Activated CD8-positive, alpha-beta T cell treated with anti-CD3 and anti-CD28 coated beads, Interleukin-2, amount 10 ng/mL, durations not matched to agents 7 days and 5 days (primary cell): ENCODE results near the gene OVOL1. TPM values are rescaled to one million over a fixed set of nuclear protein-coding genes. Genes with fewer than 3 reads are reported as not detected.

Experiments used
- ATAC-seq: fragments of 150-1000 bp; cut with Tn5 transposase; one replicate; pipeline ENCODE4 v1.10.0; 2021; ENCODE audit warnings: moderate library complexity
- CTCF ChIA-PET: fragments of 350-600 bp; sonication (Branson Sonifier 250); formaldehyde crosslinking; loops from one replicate; lab custom pipeline; 2021; ENCODE audit warnings: antibody characterized with exemption; lab: Charles Lee
- POLR2A ChIA-PET: fragments of 350-600 bp; sonication (Branson Sonifier 250); formaldehyde crosslinking; loops from one replicate; lab custom pipeline; 2021; ENCODE audit warnings: antibody characterized with exemption; lab: Charles Lee
- DNase-seq: peaks from one replicate; pipeline ENCODE4 v3.0.0-alpha.2; 2020
- H3K27ac Mint-ChIP-seq: one replicate; pipeline ENCODE4 v1.8.0; 2021; ENCODE audit warnings: mild to moderate bottlenecking, mixed read lengths
- H3K27me3 Mint-ChIP-seq: one replicate; pipeline ENCODE4 v1.8.0; 2021; ENCODE audit warnings: low read depth, mixed read lengths
- H3K36me3 Mint-ChIP-seq: one replicate; pipeline ENCODE4 v1.8.0; 2021; ENCODE audit warnings: low read depth, mixed read lengths
- H3K4me1 Mint-ChIP-seq: one replicate; pipeline ENCODE4 v1.8.0; 2021; ENCODE audit warnings: low read depth, mixed read lengths
- H3K4me3 Mint-ChIP-seq: one replicate; pipeline ENCODE4 v1.8.0; 2021; ENCODE audit warnings: mild to moderate bottlenecking, mixed read lengths
- H3K9me3 Mint-ChIP-seq: one replicate; pipeline ENCODE4 v1.8.0; 2022; ENCODE audit warnings: mixed read lengths; ENCODE audit not compliant: insufficient read depth
- total RNA-seq, 2 experiments: library from RNA; stranded (reverse); gene quantifications; one replicate each; pipeline ENCODE4 v1.2.3, GENCODE V29; 2021

Gene OVOL1
- total RNA-seq, 2 experiments from 2014 or later = 0.08 TPM; not detected in 1

DNA sequence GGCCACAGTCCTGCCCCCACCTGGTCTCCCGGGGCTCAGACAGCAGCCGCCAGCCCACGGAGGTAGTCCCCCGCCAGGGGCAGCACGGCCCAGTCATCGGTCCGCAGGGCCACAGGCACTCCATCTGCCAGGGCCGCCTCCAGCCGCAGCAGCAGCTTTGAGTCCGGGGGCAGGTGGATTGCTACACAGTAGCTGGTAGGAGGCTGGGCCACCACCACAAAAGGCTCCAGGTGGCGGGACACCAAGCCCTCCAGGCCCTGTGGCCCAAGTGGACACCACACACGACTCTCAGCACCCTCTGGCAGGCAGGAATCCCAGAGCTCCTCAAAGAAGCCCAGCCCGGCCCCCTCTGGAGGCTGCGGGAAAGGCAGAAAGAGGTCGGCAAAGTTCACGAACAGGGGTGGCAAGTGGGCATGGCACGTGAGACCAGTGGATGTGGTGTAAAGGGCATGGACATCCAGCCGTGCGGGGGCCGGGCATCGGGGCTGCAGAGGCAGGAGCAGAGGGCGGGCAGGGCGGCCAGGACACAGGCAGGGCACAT lies 9.0 kb upstream of the OVOL1 start:
- DNase-seq = peak; percentile 20

GRCh38 chr11:65778431-65778900 lies 8.4 kb upstream of the OVOL1 start:
- DNase-seq (no peak), ATAC-seq (no peak)
- H3K9me3 Mint-ChIP-seq = no peaks in the 10 kb centered on the region
- ChIA-PET CTCF (interaction anchor here (1.4 to 10.0 kb wide), 14 partner anchors 8 to 114 kb away, joined by 3 to 210 read pairs (median 24); partner anchors contain the start of genes CCDC85B, FIBP, KAT5 and MUS81), POLR2A (interaction anchor here (1.1 to 1.9 kb wide), 2 partner anchors 67 to 107 kb away, joined by 3 to 7 read pairs; no protein-coding TSS in a partner anchor)
- H3K4me1 Mint-ChIP-seq = peaks cover 15% of the 10 kb centered on the region
- no peak overlapping the region for H3K4me3 Mint-ChIP-seq
- peaks cover 16% of the 10 kb centered on the region for H3K36me3 Mint-ChIP-seq
- H3K27ac Mint-ChIP-seq = no peak overlapping the region
- H3K27me3 Mint-ChIP-seq = no peaks in the 10 kb centered on the region

More for the DNA sequence above, 9.0 kb upstream of the OVOL1 start:
- Mint-ChIP-seq H3K27ac (no peak overlapping the region), H3K9me3 (no peaks in the 10 kb centered on the region), H3K36me3 (peaks cover 16% of the 10 kb centered on the region), H3K27me3 (no peaks in the 10 kb centered on the region), H3K4me1 (peaks cover 15% of the 10 kb centered on the region), H3K4me3 (peak overlapping the region; percentile 22)
- CTCF ChIA-PET = interaction anchor here (2.9 to 10.0 kb wide), 5 partner anchors 12 to 107 kb away, joined by 19 to 210 read pairs (median 25); no protein-coding TSS in a partner anchor
- POLR2A ChIA-PET = interaction anchor here (1.1 kb wide), 1 partner anchor 66 kb away, joined by 3 read pairs; no protein-coding TSS in a partner anchor
- ATAC-seq = no peak

DNA sequence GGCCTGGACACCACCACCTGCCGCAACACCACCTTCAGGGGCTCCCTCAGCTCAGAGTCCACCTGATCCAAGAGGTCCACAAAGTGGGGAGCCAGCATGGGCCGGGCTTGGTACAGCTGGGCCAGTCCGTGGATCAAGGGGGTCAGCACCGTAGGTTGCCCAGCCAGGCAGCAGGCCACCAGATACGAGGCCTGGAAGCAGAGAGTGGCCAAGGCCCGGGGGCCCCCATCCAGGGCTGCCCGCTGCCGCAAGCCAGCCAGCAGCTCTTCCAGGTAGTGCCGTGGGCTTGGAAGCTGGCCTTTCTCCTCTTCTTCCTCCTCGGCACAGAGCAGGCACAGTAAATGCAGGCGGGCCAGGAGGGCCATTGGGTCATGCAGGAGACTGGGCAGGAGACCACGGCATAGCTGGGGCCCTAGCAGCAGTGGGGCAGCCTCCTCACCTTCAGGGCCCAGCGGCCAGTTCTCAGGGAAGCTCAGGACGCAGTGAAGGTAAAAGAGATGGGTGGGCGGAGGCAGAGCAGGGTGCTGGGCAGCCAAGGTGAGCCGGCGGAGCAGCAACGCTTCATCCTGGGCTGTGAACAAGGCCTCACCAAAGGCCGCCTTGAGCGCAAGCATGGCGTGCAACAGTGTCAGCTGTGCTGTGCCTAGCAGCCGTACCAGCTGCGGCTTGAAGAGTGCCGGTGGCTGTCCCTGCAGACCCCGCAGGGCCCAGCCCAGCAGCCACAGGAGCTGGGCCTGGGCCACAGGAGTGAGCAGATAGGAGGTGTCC lies 7.8 kb upstream of the OVOL1 start:
- ATAC-seq = no peak
- DNase-seq = peak; percentile 16
- POLR2A ChIA-PET = interaction anchor here (0.9 to 2.9 kb wide), 10 partner anchors 12 to 111 kb away, joined by 3 to 17 read pairs (median 6); partner anchors contain the start of genes KAT5 and MUS81
- Mint-ChIP-seq H3K27me3 (peaks cover 3% of the 10 kb centered on the region), H3K4me3 (peak overlapping the region; percentile 87), H3K27ac (no peak overlapping the region), H3K9me3 (no peaks in the 10 kb centered on the region), H3K36me3 (peaks cover 16% of the 10 kb centered on the region), H3K4me1 (peaks cover 13% of the 10 kb centered on the region)
- CTCF ChIA-PET = interaction anchor here (0.6 to 10.0 kb wide), 51 partner anchors 8 to 667 kb away, joined by 3 to 210 read pairs (median 6); partner anchors contain the start of genes CCDC85B, FIBP, GAL3ST3 and KAT5

GRCh38 chr11:65779669-65779918 lies 7.3 kb upstream of the OVOL1 start:
- Mint-ChIP-seq H3K27me3 (peaks cover 7% of the 10 kb centered on the region), H3K36me3 (peaks cover 16% of the 10 kb centered on the region), H3K4me1 (peaks cover 16% of the 10 kb centered on the region), H3K27ac (no peak overlapping the region), H3K9me3 (no peaks in the 10 kb centered on the region), H3K4me3 (peak overlapping the region; percentile 87)
- POLR2A ChIA-PET = interaction anchor here (0.7 to 2.9 kb wide), 10 partner anchors 12 to 111 kb away, joined by 3 to 17 read pairs (median 6); partner anchors contain the start of genes KAT5 and MUS81
- ATAC-seq = no peak
- DNase-seq = no peak
- CTCF ChIA-PET = interaction anchor here (0.6 to 10.0 kb wide), 51 partner anchors 9 to 668 kb away, joined by 3 to 210 read pairs (median 6); partner anchors contain the start of genes CCDC85B, FIBP, GAL3ST3 and KAT5

- Mint-ChIP-seq H3K4me3 (peak overlapping the region; percentile 87), H3K9me3 (no peaks in the 10 kb centered on the region), H3K4me1 (peaks cover 18% of the 10 kb centered on the region), H3K27me3 (peaks cover 9% of the 10 kb centered on the region), H3K27ac (peak overlapping the region; percentile 88), H3K36me3 (peaks cover 16% of the 10 kb centered on the region)
- POLR2A ChIA-PET = interaction anchor here (0.7 to 2.9 kb wide), 16 partner anchors 10 to 164 kb away, joined by 3 to 17 read pairs (median 5); partner anchors contain the start of genes KAT5 and MUS81
- ATAC-seq (peak; percentile 80), DNase-seq (peak; percentile 89)
- CTCF ChIA-PET = interaction anchor here (0.6 to 10.0 kb wide), 56 partner anchors 9 to 668 kb away, joined by 3 to 210 read pairs (median 6); partner anchors contain the start of genes CCDC85B, FIBP, GAL3ST3 and KAT5
Observed at GRCh38 chr11:65779919-65780769, 6.7 kb upstream of the OVOL1 start.

GRCh38 chr11:65780770-65781151 lies 6.1 kb upstream of the OVOL1 start, which contains the start of gene AP5B1:
Gene AP5B1 (minus strand): TSS chr11:65780976. CDS start chr11:65780591, 385 bp downstream.
- DNase-seq (peak; percentile 71), ATAC-seq (peak; percentile 75)
- peak within 1 kb of the TSS; percentile 88 for H3K27ac Mint-ChIP-seq
- H3K36me3 Mint-ChIP-seq = peaks cover 16% of the 10 kb centered on the region
- peaks cover 24% of the 10 kb centered on the region for H3K4me1 Mint-ChIP-seq
- POLR2A ChIA-PET = interaction anchor here (0.9 to 2.9 kb wide), 11 partner anchors 10 to 80 kb away, joined by 4 to 17 read pairs (median 5); partner anchors contain the start of genes KAT5 and MUS81
- no peaks in the 10 kb centered on the region for H3K9me3 Mint-ChIP-seq
- peaks cover 14% of the 10 kb centered on the region for H3K27me3 Mint-ChIP-seq
- peak within 1 kb of the TSS; percentile 87 for H3K4me3 Mint-ChIP-seq
- CTCF ChIA-PET = interaction anchor here (0.8 to 10.0 kb wide), 28 partner anchors 10 to 335 kb away, joined by 3 to 210 read pairs (median 16); partner anchors contain the start of genes CCDC85B, FIBP, KAT5 and PCNX3

DNA sequence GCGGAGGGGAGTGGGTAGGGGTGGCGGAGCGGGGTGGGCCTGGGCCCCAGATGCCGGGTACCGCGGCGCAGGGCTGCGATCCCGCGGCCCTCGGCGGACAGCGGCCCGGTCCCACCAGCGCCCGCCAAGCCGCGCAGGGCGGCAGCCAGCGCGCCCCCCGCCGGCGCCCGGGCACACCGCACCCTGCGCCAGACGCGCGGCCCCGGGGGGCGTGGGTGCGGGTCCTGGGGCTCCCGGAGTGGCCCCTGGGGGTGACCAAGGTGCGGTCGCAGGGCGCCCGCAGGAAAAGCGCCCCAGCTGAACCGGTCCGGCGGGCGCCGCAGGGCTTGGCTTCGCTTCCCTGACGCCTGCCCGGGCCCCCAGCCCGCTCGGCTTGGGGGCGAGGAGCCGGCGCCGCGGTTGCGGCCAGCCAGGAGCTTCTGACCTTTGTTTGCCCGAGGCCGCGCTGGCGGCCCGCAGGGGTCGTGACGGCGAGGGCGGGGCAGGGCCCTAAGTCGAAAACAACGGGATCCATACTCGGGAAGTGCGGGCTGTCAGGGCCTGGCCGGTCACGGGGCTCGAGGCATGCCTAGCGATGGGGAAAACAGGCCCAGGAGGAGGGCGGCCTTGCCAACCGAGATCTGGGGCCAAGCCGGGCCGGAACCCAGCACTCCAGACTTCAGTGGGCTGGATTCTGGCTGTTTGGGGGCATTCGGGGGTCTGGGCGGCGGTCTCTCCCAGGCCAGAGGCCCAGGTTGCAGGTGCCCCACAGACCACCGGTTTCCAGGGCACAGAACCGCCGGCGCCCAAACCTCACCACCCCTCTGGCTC lies 5.5 kb upstream of the OVOL1 start:
- peaks cover 16% of the 10 kb centered on the region for H3K36me3 Mint-ChIP-seq
- no peak overlapping the region for H3K27ac Mint-ChIP-seq
- H3K4me1 Mint-ChIP-seq = peaks cover 28% of the 10 kb centered on the region
- CTCF ChIA-PET = interaction anchor here (0.7 to 10.0 kb wide), 16 partner anchors 9 to 166 kb away, joined by 3 to 210 read pairs (median 19); partner anchors contain the start of genes CCDC85B, FIBP, KAT5 and PCNX3
- ATAC-seq = peak; percentile 35
- POLR2A ChIA-PET = interaction anchor here (0.9 to 2.9 kb wide), 7 partner anchors 10 to 78 kb away, joined by 4 to 17 read pairs (median 6); partner anchors contain the start of genes KAT5 and MUS81
- no peak for DNase-seq
- no peak overlapping the region for H3K4me3 Mint-ChIP-seq
- peaks cover 18% of the 10 kb centered on the region for H3K27me3 Mint-ChIP-seq
- no peaks in the 10 kb centered on the region for H3K9me3 Mint-ChIP-seq

- ChIA-PET POLR2A (interaction anchor here (0.9 to 2.9 kb wide), 2 partner anchors 9 to 78 kb away, joined by 3 to 17 read pairs; partner anchors contain the start of gene MUS81), CTCF (interaction anchor here (0.7 to 10.0 kb wide), 7 partner anchors 10 to 103 kb away, joined by 3 to 210 read pairs (median 5); no protein-coding TSS in a partner anchor)
- peaks cover 29% of the 10 kb centered on the region for H3K4me1 Mint-ChIP-seq
- H3K27me3 Mint-ChIP-seq = peaks cover 23% of the 10 kb centered on the region
- DNase-seq (no peak), ATAC-seq (no peak)
- H3K9me3 Mint-ChIP-seq = no peaks in the 10 kb centered on the region
- H3K27ac Mint-ChIP-seq = no peak overlapping the region
- H3K36me3 Mint-ChIP-seq = peaks cover 9% of the 10 kb centered on the region
- no peak overlapping the region for H3K4me3 Mint-ChIP-seq
Observed at GRCh38 chr11:65781962-65782815, 4.7 kb upstream of the OVOL1 start.

DNA sequence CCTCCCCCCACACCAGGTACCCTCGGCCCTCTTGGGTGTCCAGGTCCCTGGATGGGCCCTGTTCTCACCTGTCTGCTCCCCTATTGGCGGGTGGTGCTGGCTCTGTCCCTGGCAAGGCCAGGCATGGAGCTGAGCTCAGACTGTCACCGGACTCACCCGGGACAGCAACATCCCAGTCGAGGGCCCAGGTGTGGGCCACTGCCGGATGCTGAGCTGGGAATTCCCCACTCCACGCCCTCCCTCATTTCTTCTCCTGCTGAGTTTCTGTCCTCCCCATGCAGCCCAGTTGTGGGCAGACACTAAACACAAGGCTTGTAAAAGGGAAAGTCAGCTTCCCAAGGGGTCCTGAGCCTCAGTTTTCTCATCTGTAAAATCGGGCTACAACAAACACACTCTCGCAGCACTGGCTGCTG lies 4.0 kb upstream of the OVOL1 start:
- no peak for DNase-seq
- H3K27me3 Mint-ChIP-seq = peaks cover 24% of the 10 kb centered on the region
- H3K4me1 Mint-ChIP-seq = peaks cover 31% of the 10 kb centered on the region
- H3K36me3 Mint-ChIP-seq = peaks cover 5% of the 10 kb centered on the region
- no peak overlapping the region for H3K27ac Mint-ChIP-seq
- no peak overlapping the region for H3K4me3 Mint-ChIP-seq
- ATAC-seq = no peak
- ChIA-PET CTCF (interaction anchor here (0.6 to 3.3 kb wide), 8 partner anchors 9 to 473 kb away, joined by 3 to 28 read pairs (median 4); partner anchors contain the start of gene KAT5), POLR2A (interaction anchor here (0.9 kb wide), 1 partner anchor 77 kb away, joined by 3 read pairs; the partner anchor contains the start of gene MUS81)
- H3K9me3 Mint-ChIP-seq = no peaks in the 10 kb centered on the region
